Gastrocnemius medialis (tissue), 4 donors: ENCODE results near the gene CCDC146.
"Not testable (repeated sequence)": the region's sequence is repeated elsewhere in the genome, so short reads cannot be mapped to it uniquely, and the experiment has no call there.

Source experiments
- POLR2A ChIP-seq, 2 donors: fragments of 450-650 bp; IDR thresholded peaks; one replicate each; pipeline ENCODE4 v1.6.1; 2017; ENCODE audit warnings: antibody characterized with exemption in 2 of 2, mild to moderate bottlenecking in 2 of 2, moderate library complexity in 2 of 2
- TF ChIP-seq, protein P1 (sequence below), 5 experiments: fragments of 450-650 bp in 3 of 5; fragments of 200-600 bp in 2 of 5; sonication (generic) in 2 of 5; IDR thresholded peaks in 4 of 5; conservative IDR thresholded peaks in 1 of 5; 1 replicate in 4 of 5; 2 replicates in 1 of 5; pipeline ENCODE4 v1.5.1; 2016 to 2019; ENCODE audit warnings: antibody characterized with exemption in 5 of 5, mild to moderate bottlenecking in 3 of 5, moderate library complexity in 3 of 5

DNA sequence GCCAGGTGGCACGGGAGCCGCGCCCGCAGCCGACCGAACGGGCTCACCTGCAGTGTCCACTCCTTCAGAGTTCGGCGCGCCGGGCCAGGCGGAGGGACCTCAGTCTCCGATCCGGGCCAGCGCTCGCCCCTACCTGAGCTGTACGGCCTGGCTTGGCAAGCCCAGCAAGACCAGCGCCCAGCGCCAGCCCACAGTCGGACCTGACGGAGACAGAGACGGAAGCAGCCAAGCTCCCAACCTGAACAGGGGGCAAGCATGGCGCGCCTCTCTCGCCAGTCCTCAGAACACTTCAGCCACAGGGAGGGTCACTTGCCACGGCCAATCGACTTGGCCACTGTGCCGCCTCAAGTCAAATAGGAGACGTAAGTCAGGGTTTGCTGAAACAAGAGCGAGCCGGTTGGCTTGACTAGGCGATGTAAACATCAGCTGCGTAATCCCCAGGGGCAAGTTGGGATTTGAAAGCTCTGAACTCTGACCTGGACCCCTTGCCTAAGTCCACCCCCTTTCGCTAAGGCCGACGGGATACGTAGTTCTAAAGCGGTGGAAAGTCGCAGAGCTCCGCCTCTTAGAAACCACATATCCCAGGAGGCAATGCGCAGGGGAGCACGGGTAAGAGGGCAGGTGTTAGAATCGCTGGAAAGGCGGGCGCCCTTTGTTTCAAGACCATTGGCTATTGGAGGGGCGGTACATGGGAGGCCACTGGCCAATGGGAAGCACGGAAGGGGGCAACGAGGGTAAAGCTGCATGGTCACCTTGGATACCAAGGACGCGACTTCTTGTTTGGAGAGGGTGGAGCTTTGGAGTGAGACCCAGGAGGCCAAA is at the start of gene CCDC146:
- TF ChIP-seq, protein P1, sequence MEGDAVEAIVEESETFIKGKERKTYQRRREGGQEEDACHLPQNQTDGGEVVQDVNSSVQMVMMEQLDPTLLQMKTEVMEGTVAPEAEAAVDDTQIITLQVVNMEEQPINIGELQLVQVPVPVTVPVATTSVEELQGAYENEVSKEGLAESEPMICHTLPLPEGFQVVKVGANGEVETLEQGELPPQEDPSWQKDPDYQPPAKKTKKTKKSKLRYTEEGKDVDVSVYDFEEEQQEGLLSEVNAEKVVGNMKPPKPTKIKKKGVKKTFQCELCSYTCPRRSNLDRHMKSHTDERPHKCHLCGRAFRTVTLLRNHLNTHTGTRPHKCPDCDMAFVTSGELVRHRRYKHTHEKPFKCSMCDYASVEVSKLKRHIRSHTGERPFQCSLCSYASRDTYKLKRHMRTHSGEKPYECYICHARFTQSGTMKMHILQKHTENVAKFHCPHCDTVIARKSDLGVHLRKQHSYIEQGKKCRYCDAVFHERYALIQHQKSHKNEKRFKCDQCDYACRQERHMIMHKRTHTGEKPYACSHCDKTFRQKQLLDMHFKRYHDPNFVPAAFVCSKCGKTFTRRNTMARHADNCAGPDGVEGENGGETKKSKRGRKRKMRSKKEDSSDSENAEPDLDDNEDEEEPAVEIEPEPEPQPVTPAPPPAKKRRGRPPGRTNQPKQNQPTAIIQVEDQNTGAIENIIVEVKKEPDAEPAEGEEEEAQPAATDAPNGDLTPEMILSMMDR (IDR thresholded peaks at IDR 0.05 in 4 of 5, conservative IDR thresholded peaks at IDR 0.05 in 1 of 5) = not testable (repeated sequence)
- TF ChIP-seq POLR2A (IDR thresholded peaks at IDR 0.05) = not testable (repeated sequence)
